Heart right ventricle (tissue), 16 donors: ENCODE results near the gene CEACAM20. TPM values are rescaled to one million over a fixed set of nuclear protein-coding genes. Genes with fewer than 3 reads are reported as not detected.
"Not testable (repeated sequence)": the region's sequence is repeated elsewhere in the genome, so short reads cannot be mapped to it uniquely, and the experiment has no call there.

Experiments
- ATAC-seq, 8 donors: fragments of 200-7000 bp; cut with Tn5 transposase; one replicate each; pipeline ENCODE4 v1.9.1; 2020; ENCODE audit warnings: mild to moderate bottlenecking in 8 of 8, moderate library complexity in 8 of 8, moderate number of reproducible peaks in 1 of 8
- DNase-seq, 2 donors: peaks; one replicate each; pipeline ENCODE4 v3.0.0-alpha.2; 2020
- H3K27ac ChIP-seq, 10 donors: fragments of 200-600 bp; sonication (generic) in 2 of 10; one replicate each; pipeline versions ENCODE4 v1.5.0 to v1.8.0; 2020 to 2022; ENCODE audit warnings: mild to moderate bottlenecking in 3 of 10
- H3K27me3 ChIP-seq, 7 donors: fragments of 200-600 bp; one replicate each; pipeline ENCODE4 v1.8.0; 2021 to 2022; ENCODE audit warnings: mild to moderate bottlenecking in 2 of 7
- H3K36me3 ChIP-seq, 9 donors: fragments of 200-600 bp; sonication (generic) in 1 of 9; one replicate each; pipeline versions ENCODE4 v1.5.0 to v1.8.0; 2020 to 2022; ENCODE audit warnings: mild to moderate bottlenecking in 2 of 9
- H3K4me1 ChIP-seq, 9 donors: fragments of 200-600 bp; sonication (generic) in 1 of 9; one replicate each; pipeline versions ENCODE4 v1.5.0 to v1.8.0; 2020 to 2022; ENCODE audit warnings: mild to moderate bottlenecking in 4 of 9
- H3K4me3 ChIP-seq, 10 donors: fragments of 200-600 bp; sonication (generic) in 2 of 10; one replicate each; pipeline versions ENCODE4 v1.5.0 to v1.8.0; 2020 to 2022; ENCODE audit warnings: mild to moderate bottlenecking in 7 of 10, moderate library complexity in 2 of 10
- H3K9me3 ChIP-seq, 11 donors: fragments of 200-600 bp in 10 of 11; sonication (generic) in 2 of 11; one replicate each; pipeline versions ENCODE4 v1.5.0 to v1.8.0; 2013 to 2022; ENCODE audit warnings: mild to moderate bottlenecking in 2 of 11, control low read depth in 1 of 11, moderate library complexity in 1 of 11
- CTCF ChIP-seq, 9 donors: fragments of 200-600 bp; sonication (generic) in 2 of 9; IDR thresholded peaks; one replicate each; pipeline versions ENCODE4 v1.5.0 to v1.8.0; 2021 to 2022; ENCODE audit warnings: antibody characterized with exemption in 9 of 9, mild to moderate bottlenecking in 5 of 9, moderate library complexity in 1 of 9
- WGBS, 2 donors: extraction: QIAGEN DNeasy Blood & Tissue Kit; methylation state at CpG; one replicate each; pipeline ENCODE4 v1.1.7; 2013; ENCODE audit warnings: inconsistent platforms in 1 of 2; 5-methylcytosine and 5-hydroxymethylcytosine counted together
- intact Hi-C, 10 donors: fragments of 100-400 bp; cut with DNase I; formaldehyde crosslinking; loops; one replicate each; pipeline versions ENCODE4 v1.11.1 to v1.14.2; 2022
- polyA plus RNA-seq, 2 donors: library from polyadenylated mRNA; stranded (reverse); fragments of 200-250 nt; gene quantifications; one replicate each; pipeline ENCODE4 v1.2.3, GENCODE V29; 2013
- total RNA-seq, 10 donors: library from RNA; stranded (reverse); fragmentation: NEBNext Ultra II Directional in 3 of 10; extraction: Animal tissue kit (Norgen Biotek cat#: 25700) in 3 of 10; gene quantifications; one replicate each; pipeline versions ENCODE4 v1.2.1 to v1.2.4, GENCODE V29; 2021 to 2023
- donor health status: Arrhythmogenic right ventricular cardiomyopathy.
- donor health status: ischemic (EF 13 %, LVEDD 7.1; RV severe dilation, severe dysfunction).
- donor health status: healthy with polysubstance abuse.
- donor health status: DM: no; HTN: yes; CAD: no.
- donor health status: DM: no; HTN: no; CAD: no.
- donor health status: ischemic (EF 25% LVEDD 6.9; RV normal size, moderate dysfunction).
- donor health status: ischemic (EF 25% LVEDD 5.7; RV mildly dilated, moderate dysfunction).
- donor health status: healthy.
- donor health status: DM: yes; HTN: yes; CAD: no.
- donor health status: Ischemic cardiomyopathy.
- donor health status: ischemic (EF 35%, LVEDD 5.7; RV mildly dilated, moderate dysfunction).
- donor health status: nonischemic (EF 11% LVEDD 7.7; RV severe dilation, severe dysfunction).
- donor health status: DM: yes; HTN: yes; CAD: no.
- donor health status: PGD.
- donor health status: ischemic (EF 29% LVEDD 5.4; RV normal size, mild dysfunction).
- donor health status: nonischemic (EF 23%, LVEDD 6.1; RV moderate dilation, normal function).

The CEACAM20 gene
- total and polyA plus RNA-seq, 12 donors: not detected

GRCh38 chr19:44496711-44497110 is 32.8 kb downstream of the CEACAM20 start:
- H3K36me3 ChIP-seq: peaks cover 3 to 65% (median 57%) of the 10 kb centered on the region in 9 donors
- no peak for TF ChIP-seq CTCF (IDR thresholded peaks at IDR 0.05)
- 97 to 98% methylated on average over 1 of the region's 1 CpG for WGBS, 2 donors
- H3K9me3 ChIP-seq: peaks cover 0 to 77% (median 56%) of the 10 kb centered on the region in 11 donors
- peaks cover 7 to 19% (median 15%) of the 10 kb centered on the region in 9 donors for H3K4me1 ChIP-seq
- no peak for DNase-seq
- no peak overlapping the region for H3K27ac ChIP-seq
- no peaks in the 10 kb centered on the region for H3K27me3 ChIP-seq
- H3K4me3 ChIP-seq: no peak overlapping the region
- ATAC-seq: no peak
- intact Hi-C loops: no loop called here

GRCh38 chr19:44476559-44477408 is 52.7 kb downstream of the CEACAM20 start:
- H3K9me3 ChIP-seq: peaks cover 9 to 100% (median 100%) of the 10 kb centered on the region in 11 donors

GRCh38 chr19:44468730-44469129 is 60.7 kb downstream of the CEACAM20 start:
- H3K27me3 ChIP-seq, H3K4me3 ChIP-seq, intact Hi-C loops, DNase-seq, ATAC-seq, H3K27ac ChIP-seq, H3K4me1 ChIP-seq: not testable (repeated sequence)
- Histone ChIP-seq H3K36me3 (peaks cover 0 to 15% (median 0%) of the 10 kb centered on the region in 9 donors), H3K9me3 (peaks cover 3 to 99% (median 84%) of the 10 kb centered on the region in 11 donors)
- WGBS, 2 donors: 67 to 74% methylated on average over 5 of the region's 5 CpGs

More at GRCh38 chr19:44476559-44477408, 52.7 kb downstream of the CEACAM20 start:
- H3K27me3 ChIP-seq: no peaks in the 10 kb centered on the region
- H3K4me1 ChIP-seq: no peaks in the 10 kb centered on the region
- no peak for DNase-seq
- peaks cover 26 to 93% (median 72%) of the 10 kb centered on the region in 9 donors for H3K36me3 ChIP-seq
- WGBS, 2 donors: 96 to 98% methylated on average over 7 of the region's 7 CpGs
- H3K4me3 ChIP-seq: no peak overlapping the region
- ATAC-seq: no peak
- H3K27ac ChIP-seq: no peak overlapping the region
- no peak for TF ChIP-seq CTCF (IDR thresholded peaks at IDR 0.05)
- intact Hi-C loops: no loop called here

- intact Hi-C loops, H3K4me1 ChIP-seq, H3K27me3 ChIP-seq, H3K36me3 ChIP-seq, H3K27ac ChIP-seq, ATAC-seq, H3K4me3 ChIP-seq, DNase-seq: not testable (repeated sequence)
- H3K9me3 ChIP-seq: peaks cover 0 to 84% (median 43%) of the 10 kb centered on the region in 11 donors
- WGBS, 2 donors: 46 to 47% methylated on average over 3 of the region's 3 CpGs
These were observed 66.7 kb downstream of the CEACAM20 start for GRCh38 chr19:44462600-44463286.

Other genes with a start within 250 kb of the CEACAM20 start
- 1 to 10 TPM; 2.4 to 5.1 (median 3.6) TPM for gene ZNF235, start 224.7 kb downstream of the CEACAM20 start, total RNA-seq
- 1 to 10 TPM; 1.2 to 6.4 TPM for gene ZNF235, start 224.7 kb downstream of the CEACAM20 start, polyA plus RNA-seq
- gene ZNF112, start 173.0 kb downstream of the CEACAM20 start, total RNA-seq: 1 to 10 TPM; 2.6 to 6.4 (median 5.0) TPM
- gene ZNF112, start 173.0 kb downstream of the CEACAM20 start, polyA plus RNA-seq: 1 to 10 TPM; 1.5 to 1.6 TPM
- 1 to 10 TPM; 3.3 to 5.0 (median 3.8) TPM for gene ZNF285, start 128.1 kb downstream of the CEACAM20 start, total RNA-seq
- 1 to 10 TPM; 2.0 to 4.5 TPM for gene ZNF285, start 128.1 kb downstream of the CEACAM20 start, polyA plus RNA-seq
- 10 to 100 TPM in 1 of 10 donors, 1 to 10 TPM in 9; 5.4 to 11.4 (median 6.9) TPM for gene ZNF229, start 81.2 kb downstream of the CEACAM20 start, total RNA-seq
- gene ZNF229, start 81.2 kb downstream of the CEACAM20 start, polyA plus RNA-seq: 1 to 10 TPM; 2.4 to 2.6 TPM
- gene ZNF180, start 29.2 kb downstream of the CEACAM20 start, total RNA-seq: 1 to 10 TPM; 3.2 to 6.7 (median 4.6) TPM
- 1 to 10 TPM; 1.7 to 4.5 TPM for gene ZNF180, start 29.2 kb downstream of the CEACAM20 start, polyA plus RNA-seq
- gene IGSF23, start 83.9 kb upstream of the CEACAM20 start, total RNA-seq: not detected
- gene IGSF23, start 83.9 kb upstream of the CEACAM20 start, polyA plus RNA-seq: under 1 TPM in 1 of 2 donors, not detected in 1; 0.86 TPM
- gene PVR, start 114.2 kb upstream of the CEACAM20 start, total RNA-seq: 100 to 1,000 TPM in 1 of 10 donors, 10 to 100 TPM in 9; 38.3 to 108 (median 41.8) TPM
- 10 to 100 TPM; 47.3 to 74.8 TPM for gene PVR, start 114.2 kb upstream of the CEACAM20 start, polyA plus RNA-seq
- 10 to 100 TPM in 1 of 10 donors, 1 to 10 TPM in 9; 3.3 to 10.7 (median 5.1) TPM for gene CEACAM19, start 141.8 kb upstream of the CEACAM20 start, total RNA-seq
- 10 to 100 TPM in 1 of 2 donors, 1 to 10 TPM in 1; 5.2 to 36.8 TPM for gene CEACAM19, start 141.8 kb upstream of the CEACAM20 start, polyA plus RNA-seq
- not detected for gene CEACAM16, start 169.5 kb upstream of the CEACAM20 start, total RNA-seq
- gene CEACAM16, start 169.5 kb upstream of the CEACAM20 start, polyA plus RNA-seq: not detected
- 10 to 100 TPM in 9 of 10 donors, 1 to 10 TPM in 1; 7.1 to 76.3 (median 20.3) TPM for gene BCL3, start 219.0 kb upstream of the CEACAM20 start, total RNA-seq
- gene BCL3, start 219.0 kb upstream of the CEACAM20 start, polyA plus RNA-seq: 10 to 100 TPM; 20.7 to 30.7 TPM
- gene CBLC, start 248.2 kb upstream of the CEACAM20 start, total RNA-seq: under 1 TPM in 1 of 10 donors, not detected in 9; 0.38 TPM
- gene CBLC, start 248.2 kb upstream of the CEACAM20 start, polyA plus RNA-seq: not detected